Inflammatory macrophage (primary cell): ENCODE measurements around the gene TMEM135.

Experiments
- DNase-seq, 2 donors: peaks; one replicate each; pipeline ENCODE4 v3.0.0-alpha.2; 2020 to 2022

Gene TMEM135

GRCh38 chr11:87366346-87366745, 328.6 kb downstream of the TMEM135 start:
- no peak for DNase-seq

DNA sequence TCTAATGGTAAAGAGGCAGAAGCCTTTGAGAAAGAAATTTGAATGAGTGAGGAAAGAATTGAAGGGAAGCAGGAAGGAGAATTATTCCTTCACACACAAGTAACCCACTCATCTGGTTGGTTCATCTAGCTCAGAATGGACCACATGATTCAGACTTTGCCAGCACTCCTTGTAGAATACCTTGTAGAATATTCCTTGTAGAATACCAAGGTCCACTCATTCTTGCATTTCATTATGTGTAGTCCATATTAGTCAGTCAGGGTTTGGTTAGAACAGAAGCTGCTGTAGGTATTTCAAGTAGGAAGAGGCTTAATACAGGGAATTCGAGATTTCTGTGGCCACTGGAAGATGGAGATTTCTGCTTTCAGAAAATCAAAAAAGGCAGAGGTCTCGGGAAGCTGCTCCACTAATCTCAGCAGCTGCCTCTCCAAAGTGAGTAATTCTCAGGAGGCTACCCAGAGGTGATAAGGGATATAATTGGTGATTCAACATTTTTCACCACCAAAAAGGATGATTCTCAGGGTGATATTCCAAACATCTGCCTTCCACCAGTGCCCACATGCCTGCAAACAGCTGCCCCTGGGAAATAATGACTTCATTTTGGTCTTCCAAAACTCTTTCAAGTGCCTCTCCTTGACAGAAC, 329.1 kb downstream of the TMEM135 start:
- no peak for DNase-seq

DNA sequence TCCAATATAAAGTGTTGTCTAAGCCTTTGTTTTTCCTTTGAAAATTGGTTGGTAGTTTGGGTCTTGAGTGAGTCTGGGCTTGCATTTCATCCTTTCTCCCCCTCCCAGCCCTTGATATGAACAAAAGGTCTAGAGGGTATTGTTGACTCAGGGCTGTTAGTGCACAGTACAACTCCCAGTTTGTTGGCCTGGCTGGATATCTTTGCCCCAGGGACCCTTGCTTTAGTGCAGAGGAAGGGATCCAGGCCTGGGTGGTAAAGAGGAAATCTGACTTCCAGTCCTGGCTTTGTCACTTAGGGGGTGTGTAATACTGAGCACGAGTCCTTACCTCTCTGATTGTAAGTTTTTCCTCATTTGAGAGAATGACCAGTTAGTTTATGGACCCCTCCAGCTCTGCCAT, 330.4 kb downstream of the TMEM135 start:
- no peak for DNase-seq

GRCh38 chr11:87368858-87369480, 331.2 kb downstream of the TMEM135 start:
- DNase-seq = no peak

- DNase-seq = no peak
Measured at GRCh38 chr11:87369888-87370287, 332.2 kb downstream of the TMEM135 start.

DNA sequence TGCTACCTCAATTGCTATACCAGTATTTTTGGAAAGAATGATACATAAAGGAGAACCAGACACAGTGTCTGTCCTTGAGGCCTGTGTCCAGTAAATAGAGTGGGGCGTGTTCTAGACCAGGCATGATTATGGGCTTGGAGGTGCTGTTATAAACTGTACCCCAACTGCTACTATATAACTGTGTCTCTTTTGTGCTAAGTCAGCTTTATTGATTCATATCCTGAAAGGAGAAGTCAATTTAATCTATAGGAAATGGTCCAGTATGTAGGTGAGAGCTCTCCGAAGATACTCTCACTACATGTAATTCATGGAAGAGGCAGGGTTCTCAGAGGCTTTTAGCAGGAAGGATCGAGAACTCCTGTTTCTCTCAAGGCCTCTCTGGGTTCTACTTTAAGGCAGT, 334.3 kb downstream of the TMEM135 start:
- DNase-seq = no peak
